GM21447 (cell line): Measurements from ENCODE around the gene IL17C.
A peak's percentile ranks its signal among the peaks of the same experiment; 100 is the strongest.

Experiments used
- ATAC-seq: cut with Tn5 transposase; IDR thresholded peaks from one replicate; pipeline ENCODE4 v1.9.1; 2021; ENCODE audit not compliant: unreplicated experiment

Gene IL17C

DNA sequence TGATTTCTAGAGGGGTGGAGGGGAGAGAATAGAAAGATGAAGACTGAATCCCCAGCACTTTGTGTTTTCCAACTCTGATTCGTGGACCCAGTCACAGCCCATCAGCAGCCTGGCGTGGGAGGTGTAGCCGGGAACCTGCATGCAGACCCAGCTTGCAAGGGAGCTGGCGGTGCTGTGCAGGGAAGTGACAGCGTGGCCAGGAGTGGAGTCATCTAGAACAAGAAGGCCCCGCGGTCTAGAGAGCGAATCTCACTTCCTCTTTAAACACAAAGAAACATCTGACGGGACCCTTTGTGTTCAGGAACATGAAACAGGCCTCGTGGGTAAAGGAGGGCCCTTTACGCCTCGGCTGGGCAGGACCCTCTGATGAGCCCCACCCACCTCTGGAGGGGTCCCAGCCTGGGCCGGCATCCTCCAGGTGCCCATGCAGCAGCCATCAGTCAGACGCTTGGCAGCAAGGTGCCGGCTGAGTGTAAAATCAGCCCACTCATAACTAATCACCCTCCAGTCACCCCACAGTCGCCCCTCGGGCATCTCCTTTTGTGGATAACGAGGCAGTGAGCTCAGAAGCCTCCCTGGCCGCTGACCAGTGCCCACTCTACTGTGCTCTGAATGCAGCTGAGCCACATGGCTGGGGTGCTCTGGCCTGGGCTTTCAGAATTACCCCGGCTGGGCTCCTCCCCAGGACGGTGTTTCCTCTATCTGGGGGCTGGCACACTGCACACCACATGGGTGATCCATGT lies 43.5 kb downstream of the IL17C start:
- peak; percentile 69 for ATAC-seq

- no peak for ATAC-seq
Observed at GRCh38 chr16:88684569-88685155, 46.3 kb downstream of the IL17C start.

DNA sequence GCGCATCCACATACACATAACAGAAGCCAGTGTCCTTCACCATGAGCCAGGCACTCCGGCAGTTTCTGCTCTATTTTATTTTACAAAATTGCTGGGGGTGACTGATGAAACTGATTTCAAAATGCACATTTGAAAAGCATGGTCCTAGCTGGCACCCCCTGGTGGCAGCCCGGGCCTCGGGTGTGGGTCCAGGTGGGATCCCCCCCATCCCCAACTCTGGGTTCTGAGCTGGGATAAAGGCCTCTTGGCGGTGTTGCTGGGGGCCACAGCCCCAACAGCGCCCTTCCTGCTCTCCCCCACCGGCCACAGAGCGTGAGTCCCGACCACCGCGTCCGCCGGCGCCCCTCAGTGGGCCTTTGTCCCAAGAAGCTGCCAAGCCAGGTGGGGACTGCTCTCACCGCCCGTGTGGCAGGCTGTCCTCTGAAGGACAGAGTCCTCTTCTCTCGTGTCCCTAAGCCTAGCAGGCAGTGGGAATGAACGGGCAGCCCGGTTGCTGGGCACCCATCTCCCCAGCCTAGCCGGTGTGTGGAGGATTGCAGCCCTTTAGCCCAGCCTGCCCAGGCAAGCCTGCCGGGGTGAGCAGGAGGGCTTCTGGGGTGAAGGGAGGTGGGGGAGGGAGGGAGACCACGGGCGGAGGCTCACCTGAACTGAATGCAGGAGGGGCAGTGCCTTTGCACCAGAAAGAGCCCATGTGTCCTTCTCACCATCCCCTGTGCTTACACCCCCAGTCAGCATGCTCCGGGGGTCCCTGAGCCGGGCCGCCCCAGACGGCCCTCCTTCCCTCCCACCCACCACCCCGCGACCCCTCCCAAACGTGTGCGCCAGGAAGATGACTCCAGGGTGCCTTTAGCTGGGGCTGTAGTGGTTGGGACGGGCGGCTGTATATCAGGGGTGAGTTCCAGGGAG lies 47.0 kb downstream of the IL17C start:
- no peak for ATAC-seq

DNA sequence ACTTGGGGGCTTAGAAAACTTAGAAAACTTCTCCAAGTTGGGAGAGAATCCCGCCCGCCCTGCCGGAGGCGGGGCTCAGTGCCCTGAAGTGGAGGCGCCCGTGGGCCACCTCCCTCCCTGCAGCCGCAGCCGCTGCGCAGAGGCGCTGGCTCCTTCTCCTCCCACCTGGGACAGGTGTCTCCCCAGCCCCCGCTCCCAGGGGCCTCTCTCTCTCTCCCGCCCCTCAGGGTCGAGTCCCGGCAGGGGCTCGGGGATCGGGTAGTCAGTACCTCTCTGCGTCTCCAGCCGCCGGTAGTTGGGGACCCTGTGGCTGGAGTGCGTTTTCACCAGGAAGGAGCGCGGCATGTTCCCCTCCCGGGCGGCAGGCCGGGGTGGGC lies 47.7 kb downstream of the IL17C start:
- peak; percentile 14 for ATAC-seq

DNA sequence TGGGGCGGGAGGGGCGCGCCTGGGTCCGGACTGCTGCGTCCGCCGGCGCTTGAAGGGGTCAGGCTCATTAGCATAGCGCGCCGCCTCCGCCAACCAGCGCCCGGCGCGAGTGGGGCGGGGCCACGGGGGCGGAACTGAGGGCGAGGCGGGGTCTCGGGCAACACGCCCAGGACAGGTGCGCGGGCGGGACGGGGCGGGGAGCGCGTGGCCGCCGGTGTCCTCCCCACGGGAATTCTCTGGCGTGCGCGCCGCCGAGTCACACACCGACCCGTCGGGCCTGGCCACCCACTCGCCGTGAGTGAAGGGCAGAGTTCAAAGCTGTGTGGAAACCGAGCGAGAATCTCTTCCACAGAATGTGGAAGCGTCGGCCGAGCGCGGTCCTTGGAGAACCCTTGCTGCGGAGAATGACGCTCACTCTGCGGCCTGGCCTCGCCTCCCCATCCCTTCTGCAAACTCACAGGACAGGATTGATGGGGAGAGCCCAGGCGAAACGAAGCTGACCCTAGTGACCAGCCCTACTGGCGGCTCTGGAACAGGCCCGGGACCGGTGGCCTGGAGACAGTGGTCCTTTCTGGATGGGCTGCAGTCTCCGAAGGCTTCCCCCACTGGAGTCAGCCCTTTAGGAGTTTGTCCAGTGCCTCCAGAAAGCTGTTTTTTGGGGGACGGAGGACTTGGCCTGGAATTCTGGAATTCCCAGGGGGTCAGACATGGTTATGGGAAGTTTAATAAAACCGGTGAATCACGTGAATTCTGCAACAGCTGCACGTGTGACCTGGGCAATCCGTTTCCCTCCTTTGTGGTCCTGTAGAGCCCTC lies 48.3 kb downstream of the IL17C start, which contains the start of gene SNAI3:
TSS of gene SNAI3 (minus strand) at position 69 of the 815 bp plus-strand sequence. CDS start 101 bp downstream, outside the sequence.
- peak; percentile 54 for ATAC-seq

- no peak for ATAC-seq
Observed at GRCh38 chr16:88687254-88687576, 48.8 kb downstream of the IL17C start.

DNA sequence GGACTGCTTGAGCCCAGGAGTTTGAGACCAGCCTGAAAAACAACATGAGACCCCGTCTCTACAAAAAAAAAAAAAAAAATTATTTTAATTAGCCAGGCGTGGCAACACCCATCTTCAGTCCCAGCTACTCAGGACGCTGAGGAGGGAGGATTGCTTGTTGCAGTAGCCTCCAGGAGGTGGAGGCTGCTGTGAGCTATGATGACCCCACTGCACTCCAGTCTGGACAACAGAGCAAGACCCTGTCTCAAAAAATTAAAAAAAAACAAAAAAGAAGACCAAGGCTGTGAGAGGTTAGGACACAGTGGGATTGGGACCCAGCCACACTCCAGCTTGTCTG lies 49.3 kb downstream of the IL17C start:
- no peak for ATAC-seq

DNA sequence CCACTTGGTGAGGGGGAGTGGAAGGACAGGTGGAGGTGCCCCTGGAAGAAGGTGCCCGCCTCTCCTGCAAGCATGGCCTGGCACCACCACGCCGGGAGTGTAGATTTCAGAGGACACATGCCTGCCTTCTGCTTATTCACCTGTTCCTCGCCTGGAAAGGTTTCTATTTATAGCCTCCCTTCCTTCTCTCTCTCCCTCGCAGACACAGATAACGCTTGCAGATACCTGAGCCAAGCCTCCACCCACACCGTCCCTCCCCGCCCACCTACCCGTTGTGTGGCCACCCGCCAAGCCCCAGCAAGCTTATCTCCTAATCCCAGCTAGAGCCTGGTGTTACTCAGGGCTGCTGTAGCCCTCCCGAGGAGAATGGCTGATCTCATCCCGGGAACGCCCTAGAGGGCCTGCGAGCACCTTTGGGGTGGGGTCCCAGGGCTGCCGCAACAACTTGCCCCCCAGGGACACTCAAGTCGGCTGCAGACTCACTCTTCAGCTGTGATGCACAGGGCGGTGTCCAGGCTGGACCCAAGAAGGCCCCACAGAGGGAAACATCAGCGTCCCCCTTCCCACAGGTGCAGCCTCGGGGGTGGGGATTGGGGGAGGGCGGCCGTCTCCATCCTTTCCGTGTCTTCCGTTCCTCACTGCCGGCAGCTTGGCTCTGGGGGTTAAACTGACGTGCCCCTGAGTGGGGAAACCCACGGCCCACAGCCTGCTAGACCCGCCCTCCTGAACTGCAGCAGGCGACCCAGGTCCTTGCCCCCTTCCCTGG lies 49.8 kb downstream of the IL17C start:
- no peak for ATAC-seq
